Ammon's horn (tissue), 1 donor: ENCODE results near the gene ALDH1A2.
"Not testable (repeated sequence)": the region's sequence is repeated elsewhere in the genome, so short reads cannot be mapped to it uniquely, and the experiment has no call there.

Experiments used
- DNase-seq: peaks from one replicate; pipeline ENCODE4 v3.0.0-alpha.2; 2016; ENCODE audit warnings: low spot score

Gene ALDH1A2

GRCh38 chr15:58040150-58040549 is 25.4 kb downstream of the ALDH1A2 start:
- no peak for DNase-seq

DNA sequence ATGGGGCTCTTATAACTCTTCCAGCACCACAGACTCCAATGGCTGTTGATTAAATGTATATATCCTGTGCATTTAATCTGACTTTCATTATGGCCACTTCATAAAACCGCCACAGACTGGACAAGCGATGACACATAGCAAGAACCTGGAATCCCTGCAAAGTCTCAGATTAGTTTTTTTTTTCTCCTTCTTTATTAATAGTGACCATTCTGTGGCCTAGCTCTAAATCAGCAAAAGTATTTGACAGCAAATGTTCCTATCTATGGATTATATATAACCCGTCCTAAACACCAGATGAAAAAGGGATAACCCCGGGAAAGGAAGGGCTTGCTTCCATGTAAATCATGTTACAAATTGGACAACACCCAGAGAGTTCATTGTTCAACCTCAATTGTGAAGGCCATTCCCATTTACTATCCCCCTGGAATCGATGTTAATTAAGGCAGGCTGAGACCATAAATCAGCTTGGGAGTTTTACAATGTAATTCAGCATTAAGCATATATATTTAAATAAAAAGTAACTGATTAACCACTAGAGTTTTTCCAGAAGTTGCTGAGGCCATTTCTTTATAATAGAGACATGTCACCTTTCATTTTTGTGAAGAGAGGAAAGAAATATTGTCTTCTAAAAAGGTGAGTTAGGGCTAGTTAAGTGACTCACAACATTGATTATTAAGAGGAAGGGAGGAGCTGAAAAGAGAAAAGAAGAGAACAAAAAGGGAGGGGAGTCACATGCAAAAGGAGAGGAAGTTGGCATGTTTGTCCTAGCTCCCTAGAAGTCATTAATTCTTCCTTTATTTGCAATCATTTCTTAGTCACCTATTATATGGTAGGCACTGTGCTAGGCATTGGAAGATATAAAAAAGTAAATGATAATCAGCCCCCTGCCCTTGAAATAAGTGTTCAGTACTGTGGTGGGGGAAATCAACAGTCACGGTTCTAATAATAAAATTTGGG is 26.2 kb downstream of the ALDH1A2 start:
- no peak for DNase-seq

- no peak for DNase-seq
These were observed 27.0 kb downstream of the ALDH1A2 start for GRCh38 chr15:58038426-58039078.

DNA sequence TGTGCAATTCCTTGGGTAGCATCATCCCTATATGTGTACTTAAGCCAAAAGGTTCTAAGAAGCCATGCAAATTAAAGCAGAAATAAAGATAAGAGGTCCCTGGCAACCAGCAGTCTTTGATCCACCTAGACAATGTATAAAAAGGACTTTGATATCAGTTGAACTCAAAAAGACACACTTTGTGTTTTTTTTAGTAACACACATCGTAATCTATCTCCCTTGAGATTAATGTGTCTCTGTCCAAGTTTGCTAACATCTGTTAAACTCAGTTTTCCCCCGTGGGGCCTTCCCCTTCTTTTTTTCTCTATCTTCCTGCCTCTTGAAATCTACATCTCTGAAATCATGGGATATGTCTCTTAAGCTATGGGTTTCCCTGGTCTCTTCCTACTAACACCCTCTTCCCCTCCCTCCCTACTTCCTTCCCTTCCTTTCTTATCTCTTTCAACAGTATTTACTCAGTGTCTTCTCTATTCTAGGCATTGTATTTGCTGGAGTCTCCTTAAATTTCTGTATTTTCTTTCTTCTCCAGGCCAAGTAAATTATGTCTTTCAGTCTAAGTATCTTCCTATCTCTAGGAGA is 27.7 kb downstream of the ALDH1A2 start:
- DNase-seq: no peak

DNA sequence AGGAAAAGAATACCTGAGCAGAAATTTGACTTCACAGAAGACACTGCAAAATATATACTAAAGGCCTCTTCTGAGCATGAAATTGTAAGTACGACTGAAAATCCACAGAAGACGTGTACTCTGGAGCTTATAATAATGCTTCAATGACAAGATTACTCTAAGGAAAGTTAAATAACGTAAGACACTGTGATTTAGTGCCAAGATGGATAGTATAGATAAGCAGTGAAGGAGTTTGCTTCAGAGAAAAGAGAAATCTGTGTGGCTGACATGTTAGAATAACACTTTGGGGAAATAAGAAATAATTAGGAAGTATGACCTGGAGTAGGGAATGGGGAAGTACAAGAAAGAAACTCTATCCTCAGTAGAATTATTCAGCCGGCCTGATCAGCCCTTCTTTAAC is 28.9 kb downstream of the ALDH1A2 start:
- no peak for DNase-seq

DNA sequence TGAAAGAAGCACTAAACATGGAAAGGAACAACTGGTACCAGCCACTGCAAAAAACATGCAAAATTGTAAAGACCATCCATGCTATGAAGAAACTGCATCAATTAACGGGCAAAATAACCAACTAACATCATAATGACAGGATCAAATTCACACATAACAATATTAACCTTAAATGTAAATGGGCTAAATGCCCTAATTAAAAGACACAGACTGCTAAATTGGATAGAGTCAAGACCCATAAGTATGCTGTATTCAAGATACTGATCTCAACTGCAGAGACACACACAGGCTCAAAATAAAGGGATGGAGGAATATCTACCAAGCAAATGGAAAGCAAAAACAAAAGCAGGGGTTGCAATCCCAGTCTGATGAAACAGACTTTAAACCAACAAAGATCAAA is 37.1 kb downstream of the ALDH1A2 start:
- not testable (repeated sequence) for DNase-seq

DNA sequence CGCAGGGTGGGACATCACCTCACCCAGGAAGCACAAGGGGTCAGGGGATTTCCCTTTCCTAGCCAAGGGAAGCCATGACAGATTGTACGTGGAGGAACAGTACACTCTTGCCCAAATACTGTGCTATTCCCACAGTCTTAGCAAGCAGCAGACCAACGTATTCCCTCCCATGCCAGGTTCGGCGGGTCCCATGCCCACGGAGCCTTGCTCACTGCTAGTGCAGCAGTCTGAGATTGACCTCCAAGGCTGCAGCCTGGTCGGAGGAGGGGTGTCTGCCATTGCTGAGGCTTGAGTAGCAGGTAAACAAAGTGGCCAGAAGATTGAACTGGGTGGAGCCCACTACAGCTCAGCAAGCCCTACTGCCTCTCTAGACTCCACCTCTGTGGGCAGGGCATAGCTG is 39.0 kb downstream of the ALDH1A2 start:
- no peak for DNase-seq

DNA sequence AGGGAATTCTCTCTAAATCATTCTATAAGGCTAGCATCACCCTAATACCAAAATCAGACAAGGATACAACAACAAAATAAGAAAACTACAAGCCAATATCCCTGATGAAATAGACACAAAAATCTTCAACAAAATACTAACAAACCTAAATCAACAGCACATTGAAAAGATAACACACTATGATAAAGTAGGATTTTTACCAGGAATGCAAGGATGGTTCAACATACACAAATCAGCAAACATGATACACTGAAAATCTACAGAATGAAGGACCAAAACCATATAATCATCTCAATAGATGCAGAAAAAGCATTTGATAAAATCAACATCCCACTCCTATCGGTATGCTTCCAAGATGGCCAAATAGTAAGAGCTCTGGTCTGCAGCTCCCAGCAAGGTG is 39.5 kb downstream of the ALDH1A2 start:
- no peak for DNase-seq

GRCh38 chr15:58021332-58022230 is 43.9 kb downstream of the ALDH1A2 start:
- DNase-seq: no peak

DNA sequence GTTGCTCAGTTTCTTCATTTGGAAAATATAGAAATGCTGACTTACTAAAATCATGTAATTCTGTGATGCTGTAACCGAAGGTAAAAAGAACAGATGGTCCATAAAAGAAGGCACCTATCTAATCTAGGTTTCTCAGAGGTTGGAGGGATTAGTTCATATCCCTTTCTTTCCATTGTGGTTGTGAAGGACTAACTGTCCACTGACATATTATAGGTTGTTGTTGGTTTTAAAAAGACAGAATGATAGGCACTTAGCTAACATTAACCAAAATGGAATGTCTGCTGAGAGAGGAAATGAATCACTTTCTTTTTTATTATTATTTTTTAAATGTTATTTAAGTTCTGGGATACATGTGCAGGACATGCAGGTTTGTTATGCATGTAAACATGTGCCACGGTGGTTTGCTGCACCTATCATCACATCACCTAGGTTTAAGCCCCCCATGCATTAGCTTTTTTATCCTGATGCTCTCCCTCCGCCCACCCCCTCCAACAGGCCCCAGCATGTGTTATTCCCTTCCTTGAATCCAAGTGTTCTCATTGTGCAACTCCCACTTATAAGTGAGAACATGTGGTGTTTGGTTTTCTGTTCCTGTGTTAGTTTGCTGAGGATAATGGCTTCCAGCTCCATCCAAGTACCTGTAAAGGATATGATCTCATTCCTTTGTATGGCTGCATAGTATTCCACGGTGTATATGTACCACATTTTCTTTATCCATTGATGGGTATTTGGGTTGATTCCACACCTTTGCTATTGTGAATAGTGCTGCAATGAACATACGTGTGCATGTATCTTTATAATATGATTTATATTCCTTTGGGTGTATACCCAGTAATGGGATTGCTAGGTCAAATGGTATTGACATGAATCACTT is 45.8 kb downstream of the ALDH1A2 start:
- no peak for DNase-seq

DNA sequence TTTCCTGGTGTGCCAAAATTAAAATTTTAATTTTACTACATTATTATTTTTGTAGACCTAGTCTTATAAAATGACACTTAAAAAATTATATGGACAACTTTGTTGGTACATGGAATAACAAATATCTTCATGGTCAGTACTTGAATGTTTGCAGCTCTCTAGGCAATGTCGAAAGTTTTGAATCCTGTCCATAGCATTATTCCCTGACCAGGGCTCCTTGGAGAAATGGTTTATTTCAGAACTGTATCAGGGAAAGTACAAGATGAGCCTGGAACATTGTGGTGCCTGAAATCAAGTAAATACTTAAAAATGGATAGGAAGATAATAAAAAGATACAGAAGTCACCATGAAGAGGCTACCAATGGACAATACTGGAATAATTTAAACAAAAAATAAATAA is 47.6 kb downstream of the ALDH1A2 start:
- no peak for DNase-seq

- no peak for DNase-seq
These were observed 48.8 kb downstream of the ALDH1A2 start for GRCh38 chr15:58016581-58017175.

- DNase-seq: no peak
These were observed 49.9 kb downstream of the ALDH1A2 start for GRCh38 chr15:58015565-58015964.

DNA sequence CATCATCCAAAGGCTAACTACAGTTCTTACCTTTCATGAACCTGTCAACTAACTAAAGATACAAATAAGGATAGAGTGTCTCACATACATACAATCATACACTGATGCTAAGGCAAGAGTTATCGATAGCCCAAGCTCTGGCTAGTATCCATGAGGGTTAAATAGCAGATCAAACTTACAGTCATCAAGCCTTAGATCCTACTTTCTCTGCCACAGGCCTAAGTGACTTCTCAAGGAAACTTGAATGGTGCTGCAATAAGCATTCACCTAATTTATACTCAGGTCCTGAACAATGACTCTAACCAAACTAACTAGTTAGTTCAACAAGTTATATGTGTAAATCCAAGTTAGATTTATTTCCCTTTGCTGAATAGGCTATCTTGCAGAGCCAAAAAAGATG is 51.0 kb downstream of the ALDH1A2 start:
- no peak for DNase-seq

DNA sequence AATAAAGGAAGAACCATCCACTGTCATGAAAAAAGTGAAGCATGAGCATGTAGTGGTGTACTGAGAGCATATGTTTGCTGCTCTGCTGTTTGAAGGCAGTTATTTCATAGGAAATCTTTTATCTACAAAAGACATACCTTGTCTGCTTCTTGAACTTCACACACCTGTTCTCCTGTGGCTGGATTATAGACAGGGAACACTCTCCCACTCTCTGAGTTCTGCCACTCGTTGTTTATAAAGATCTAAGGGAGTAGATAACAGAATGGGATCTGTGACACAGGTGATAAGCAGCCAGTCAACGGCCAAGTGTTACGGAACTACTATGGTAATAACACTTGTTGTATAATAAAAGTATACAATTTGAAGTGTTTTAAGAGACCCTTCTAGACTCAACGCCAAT is 51.5 kb downstream of the ALDH1A2 start:
- no peak for DNase-seq

GRCh38 chr15:58010983-58011382 is 54.5 kb downstream of the ALDH1A2 start:
- no peak for DNase-seq

- no peak for DNase-seq
These were observed 61.7 kb downstream of the ALDH1A2 start for GRCh38 chr15:58003810-58004209.

- DNase-seq: no peak
These were observed 63.0 kb downstream of the ALDH1A2 start for GRCh38 chr15:58002338-58003126.

DNA sequence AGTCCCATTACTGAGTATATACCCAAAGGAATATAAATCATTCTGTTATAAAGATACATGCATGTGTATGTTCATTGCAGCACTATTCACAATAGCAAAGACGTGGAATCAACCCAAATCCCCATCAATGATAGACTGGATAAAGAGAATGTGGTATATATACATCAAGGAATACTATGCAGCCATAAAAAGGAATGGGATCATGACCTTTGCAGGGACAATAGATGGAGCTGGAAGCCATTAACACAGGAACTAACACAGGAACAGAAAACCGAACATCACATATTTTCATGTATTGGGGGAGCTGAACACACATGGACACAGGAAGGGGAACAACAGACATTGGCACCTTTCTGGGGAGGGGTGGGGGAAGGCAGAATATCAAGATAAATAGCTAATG is 65.8 kb downstream of the ALDH1A2 start:
- DNase-seq: not testable (repeated sequence)

DNA sequence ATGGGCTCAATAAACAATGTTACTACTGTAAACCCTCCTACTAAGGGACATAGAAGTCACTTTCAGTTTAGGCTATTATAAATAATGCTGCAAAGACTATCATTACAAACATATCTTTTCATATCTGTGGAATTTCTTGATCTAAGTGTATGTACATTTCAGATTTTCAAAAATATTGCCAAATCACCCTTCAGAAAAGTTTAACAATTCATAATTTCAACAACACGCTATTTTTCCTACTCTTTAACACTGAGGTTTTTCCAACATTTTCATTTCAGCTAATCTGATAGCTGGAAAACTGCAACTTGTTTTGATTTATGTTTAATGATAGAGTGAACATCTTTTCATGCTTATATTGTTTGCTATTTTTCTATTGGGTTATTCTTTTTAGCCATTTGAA is 69.0 kb downstream of the ALDH1A2 start:
- DNase-seq: no peak
